Measurements from ENCODE around the gene BACE2. TPM values are rescaled to one million over a fixed set of nuclear protein-coding genes. Genes with fewer than 3 reads are reported as not detected.

The BACE2 gene
- total RNA-seq, 2 donors from 2014 or later = 9.1 to 16.7 TPM

GRCh38 chr21:41258617-41259016, 90.7 kb downstream of the BACE2 start:
- peaks cover 31% of the 10 kb centered on the region for H3K36me3 Mint-ChIP-seq (ENCODE audit: low read depth)
- Histone ChIP-seq H3K4me3 (ENCODE audit: low read length) (no peak overlapping the region), H3K9ac (ENCODE audit: extremely low read depth, low read length, poor library complexity, severe bottlenecking) (no peak overlapping the region), H3K9me3 (ENCODE audit: control insufficient read depth, low read length) (peaks cover 4% of the 10 kb centered on the region), H3K27ac (ENCODE audit: low read depth, low read length) (no peak overlapping the region), H3K27me3 (ENCODE audit: control insufficient read depth, insufficient read depth, low read length, poor library complexity, severe bottlenecking) (no peaks in the 10 kb centered on the region), H3K4me1 (ENCODE audit: control insufficient read depth, insufficient read depth, low read length) (no peaks in the 10 kb centered on the region), H3K36me3 (ENCODE audit: control insufficient read depth, insufficient read depth, low read length) (no peaks in the 10 kb centered on the region)
- no peaks in the 10 kb centered on the region for H3K4me1 Mint-ChIP-seq
- TF ChIP-seq CTCF (conservative IDR thresholded peaks at IDR 0.05) = no peak
- H3K9me3 Mint-ChIP-seq = peaks cover 29% of the 10 kb centered on the region
- H3K27me3 Mint-ChIP-seq (ENCODE audit: insufficient read depth) = no peaks in the 10 kb centered on the region
- no peak overlapping the region for H3K27ac Mint-ChIP-seq
- DNase-seq = no peak
- WGBS, 2 experiments (ENCODE audit: insufficient coverage in 1 of 2, insufficient read length in 1 of 2) = 89% methylated on average over 3 of the region's 3 CpGs; no CpG with 5 or more reads in 1 of the 2 experiments
- no peak overlapping the region for H3K4me3 Mint-ChIP-seq

GRCh38 chr21:41260428-41260827, 92.5 kb downstream of the BACE2 start:
- Mint-ChIP-seq H3K4me1 (no peaks in the 10 kb centered on the region), H3K9me3 (peaks cover 10% of the 10 kb centered on the region), H3K27ac (no peak overlapping the region), H3K27me3 (ENCODE audit: insufficient read depth) (no peaks in the 10 kb centered on the region), H3K36me3 (ENCODE audit: low read depth) (peaks cover 14% of the 10 kb centered on the region), H3K4me3 (no peak overlapping the region)
- H3K27me3 ChIP-seq (ENCODE audit: control insufficient read depth, insufficient read depth, low read length, poor library complexity, severe bottlenecking) = no peaks in the 10 kb centered on the region
- H3K4me3 ChIP-seq (ENCODE audit: low read length) = no peak overlapping the region
- H3K9me3 ChIP-seq (ENCODE audit: control insufficient read depth, low read length) = no peaks in the 10 kb centered on the region
- TF ChIP-seq CTCF (conservative IDR thresholded peaks at IDR 0.05) = no peak
- H3K36me3 ChIP-seq (ENCODE audit: control insufficient read depth, insufficient read depth, low read length) = no peaks in the 10 kb centered on the region
- H3K9ac ChIP-seq (ENCODE audit: extremely low read depth, low read length, poor library complexity, severe bottlenecking) = no peak overlapping the region
- no peak for DNase-seq
- no peak overlapping the region for H3K27ac ChIP-seq (ENCODE audit: low read depth, low read length)
- H3K4me1 ChIP-seq (ENCODE audit: control insufficient read depth, insufficient read depth, low read length) = no peaks in the 10 kb centered on the region
- WGBS, 2 experiments (ENCODE audit: insufficient coverage in 1 of 2, insufficient read length in 1 of 2) = 95 to 98% methylated on average over 2 to 5 of the region's 8 CpGs

GRCh38 chr21:41267346-41267745, 99.4 kb downstream of the BACE2 start:
- peaks cover 13% of the 10 kb centered on the region for H3K9me3 ChIP-seq (ENCODE audit: control insufficient read depth, low read length)
- Mint-ChIP-seq H3K9me3 (peaks cover 12% of the 10 kb centered on the region), H3K4me1 (no peaks in the 10 kb centered on the region), H3K27me3 (ENCODE audit: insufficient read depth) (no peaks in the 10 kb centered on the region), H3K36me3 (ENCODE audit: low read depth) (peaks cover 7% of the 10 kb centered on the region), H3K27ac (no peak overlapping the region), H3K4me3 (no peak overlapping the region)
- no peak overlapping the region for H3K4me3 ChIP-seq (ENCODE audit: low read length)
- H3K27me3 ChIP-seq (ENCODE audit: control insufficient read depth, insufficient read depth, low read length, poor library complexity, severe bottlenecking) = no peaks in the 10 kb centered on the region
- WGBS, 2 experiments (ENCODE audit: insufficient coverage in 1 of 2, insufficient read length in 1 of 2) = 100% methylated on average over 2 of the region's 2 CpGs; no CpG with 5 or more reads in 1 of the 2 experiments
- H3K36me3 ChIP-seq (ENCODE audit: control insufficient read depth, insufficient read depth, low read length) = no peaks in the 10 kb centered on the region
- no peak for TF ChIP-seq CTCF (conservative IDR thresholded peaks at IDR 0.05)
- no peak overlapping the region for H3K27ac ChIP-seq (ENCODE audit: low read depth, low read length)
- no peak for DNase-seq
- no peak overlapping the region for H3K9ac ChIP-seq (ENCODE audit: extremely low read depth, low read length, poor library complexity, severe bottlenecking)
- no peaks in the 10 kb centered on the region for H3K4me1 ChIP-seq (ENCODE audit: control insufficient read depth, insufficient read depth, low read length)

Measured in endodermal cell (in vitro differentiated cells).